HG02840 (cell line): Measurements from ENCODE around the gene GDPD5.

Source experiments
- ATAC-seq: cut with Tn5 transposase; IDR thresholded peaks from one replicate; pipeline ENCODE4 v1.9.1; 2021; ENCODE audit warnings: mild to moderate bottlenecking, moderate library complexity, moderate number of reproducible peaks; ENCODE audit not compliant: unreplicated experiment, low FRiP score

Gene GDPD5

GRCh38 chr11:75516886-75517285 lies 8.9 kb downstream of the GDPD5 start:
- no peak for ATAC-seq

- ATAC-seq: no peak
Measured at GRCh38 chr11:75516140-75516539, 9.6 kb downstream of the GDPD5 start.

- no peak for ATAC-seq
Measured at GRCh38 chr11:75514596-75514995, 11.1 kb downstream of the GDPD5 start.

GRCh38 chr11:75513250-75513649 lies 12.5 kb downstream of the GDPD5 start:
- ATAC-seq: no peak

- ATAC-seq: no peak
Measured at GRCh38 chr11:75510723-75511019, 15.1 kb downstream of the GDPD5 start.

- ATAC-seq: no peak
Measured at GRCh38 chr11:75510004-75510722, 15.6 kb downstream of the GDPD5 start.

- ATAC-seq: no peak
Measured at GRCh38 chr11:75509020-75509720, 16.6 kb downstream of the GDPD5 start.

- no peak for ATAC-seq
Measured at GRCh38 chr11:75508051-75508561, 17.6 kb downstream of the GDPD5 start.

GRCh38 chr11:75507571-75507970 lies 18.2 kb downstream of the GDPD5 start:
- no peak for ATAC-seq

- ATAC-seq: no peak
Measured at GRCh38 chr11:75506827-75507226, 18.9 kb downstream of the GDPD5 start.

- no peak for ATAC-seq
Measured at GRCh38 chr11:75505916-75506692, 19.6 kb downstream of the GDPD5 start.

- ATAC-seq: no peak
Measured at GRCh38 chr11:75504501-75504900, 21.2 kb downstream of the GDPD5 start.

GRCh38 chr11:75503531-75504099 lies 22.1 kb downstream of the GDPD5 start:
- no peak for ATAC-seq

GRCh38 chr11:75502138-75502537 lies 23.6 kb downstream of the GDPD5 start:
- ATAC-seq: no peak

- no peak for ATAC-seq
Measured at GRCh38 chr11:75500742-75501141, 25.0 kb downstream of the GDPD5 start.

GRCh38 chr11:75499423-75500190 lies 26.1 kb downstream of the GDPD5 start:
- no peak for ATAC-seq

GRCh38 chr11:75498556-75499255 lies 27.0 kb downstream of the GDPD5 start:
- no peak for ATAC-seq

- ATAC-seq: no peak
Measured at GRCh38 chr11:75497788-75498409, 27.8 kb downstream of the GDPD5 start.

GRCh38 chr11:75496305-75496752 lies 29.4 kb downstream of the GDPD5 start:
- no peak for ATAC-seq
